Fibroblast of lung (primary cell): ENCODE data around the gene ANXA10.

Experiments
- CTCF ChIP-seq, 2 donors: IDR thresholded peaks in 1 of 2; conservative IDR thresholded peaks in 1 of 2; 1 replicate in 1 of 2; 2 replicates in 1 of 2; pipeline ENCODE4 v1.5.1; 2011 to 2012; ENCODE audit warnings: low read length in 2 of 2, control low read depth in 1 of 2, inconsistent platforms in 1 of 2, low read depth in 1 of 2, mild to moderate bottlenecking in 1 of 2
- EZH2 ChIP-seq: IDR thresholded peaks from 2 replicates; pipeline ENCODE4 v1.5.1; 2012; ENCODE audit warnings: low read length, control low read depth, mild to moderate bottlenecking; ENCODE audit errors: missing control alignments

GRCh38 chr4:168129802-168130201 lies 37.5 kb downstream of the ANXA10 start:
- no peak for TF ChIP-seq CTCF (conservative IDR thresholded peaks at IDR 0.05 in 1 of 2, IDR thresholded peaks at IDR 0.05 in 1 of 2; ENCODE audit: low read depth in 1 of 2, low read length in 2 of 2)
- TF ChIP-seq EZH2 = no peak
